Testis (tissue), 3 donors: ENCODE results near the gene MUS81. TPM values are rescaled to one million over a fixed set of nuclear protein-coding genes. Genes with fewer than 3 reads are reported as not detected.

Source experiments
- DNase-seq: peaks from one replicate; pipeline ENCODE4 v3.0.0-alpha.2; 2019
- H3K27ac ChIP-seq, 2 donors: fragments of 200-600 bp; sonication (generic); one replicate each; pipeline ENCODE4 v1.5.1; 2019
- H3K27me3 ChIP-seq: fragments of 200-600 bp; sonication (generic); one replicate; pipeline ENCODE4 v1.5.1; 2019
- H3K36me3 ChIP-seq: fragments of 200-600 bp; sonication (generic); one replicate; pipeline ENCODE4 v1.5.1; 2017; ENCODE audit warnings: low read depth; ENCODE audit errors: missing control alignments
- H3K4me1 ChIP-seq: fragments of 200-600 bp; sonication (generic); one replicate; pipeline ENCODE4 v1.5.1; 2019
- H3K4me3 ChIP-seq, 2 donors: fragments of 200-600 bp; sonication (generic); one replicate each; pipeline ENCODE4 v1.5.1; 2017 to 2019
- H3K9me3 ChIP-seq: fragments of 200-600 bp; sonication (generic); one replicate; pipeline ENCODE4 v1.5.1; 2017
- POLR2A ChIP-seq: fragments of 450-650 bp; IDR thresholded peaks from one replicate; pipeline ENCODE4 v1.6.1; 2017; ENCODE audit warnings: antibody characterized with exemption, mild to moderate bottlenecking, moderate library complexity
- WGBS, 2 donors: methylation state at CpG; one replicate each; pipeline ENCODE4 v1.1.5; 2018; 5-methylcytosine and 5-hydroxymethylcytosine counted together
- intact Hi-C: fragments of 100-400 bp; cut with DNase I; formaldehyde crosslinking; loops from one replicate; pipeline ENCODE4 v1.15.1; 2023; ENCODE audit warnings: low total_unique reads
- polyA plus RNA-seq: library from polyadenylated mRNA; stranded (reverse); fragments of 350-450 nt; fragmentation: Illumina TruSeq; extraction: RNeasy Lipid Tissue Mini Kit (QIAGEN cat#74804); gene quantifications from one replicate; pipeline ENCODE4 v1.2.3, GENCODE V29; 2014; ENCODE audit warnings: low read depth, low replicate concordance; ENCODE audit not compliant: insufficient read depth
- total RNA-seq, 2 donors: library from RNA; depleted of rRNA; stranded (reverse); fragments of >200 nt; gene quantifications; one replicate each; pipeline ENCODE4 v1.2.3, GENCODE V29; 2016
- TF ChIP-seq, protein P1 (sequence below), 3 experiments: fragments of 450-650 bp in 2 of 3; fragments of 200-600 bp in 1 of 3; sonication (generic) in 1 of 3; IDR thresholded peaks; one replicate each; pipeline ENCODE4 v1.5.1; 2016 to 2019; ENCODE audit warnings: antibody characterized with exemption in 3 of 3, mild to moderate bottlenecking in 2 of 3, moderate library complexity in 1 of 3

The MUS81 gene
- total and polyA plus RNA-seq, 3 donors from 2014 or later: 49.9 to 74.0 (median 57.2) TPM

DNA sequence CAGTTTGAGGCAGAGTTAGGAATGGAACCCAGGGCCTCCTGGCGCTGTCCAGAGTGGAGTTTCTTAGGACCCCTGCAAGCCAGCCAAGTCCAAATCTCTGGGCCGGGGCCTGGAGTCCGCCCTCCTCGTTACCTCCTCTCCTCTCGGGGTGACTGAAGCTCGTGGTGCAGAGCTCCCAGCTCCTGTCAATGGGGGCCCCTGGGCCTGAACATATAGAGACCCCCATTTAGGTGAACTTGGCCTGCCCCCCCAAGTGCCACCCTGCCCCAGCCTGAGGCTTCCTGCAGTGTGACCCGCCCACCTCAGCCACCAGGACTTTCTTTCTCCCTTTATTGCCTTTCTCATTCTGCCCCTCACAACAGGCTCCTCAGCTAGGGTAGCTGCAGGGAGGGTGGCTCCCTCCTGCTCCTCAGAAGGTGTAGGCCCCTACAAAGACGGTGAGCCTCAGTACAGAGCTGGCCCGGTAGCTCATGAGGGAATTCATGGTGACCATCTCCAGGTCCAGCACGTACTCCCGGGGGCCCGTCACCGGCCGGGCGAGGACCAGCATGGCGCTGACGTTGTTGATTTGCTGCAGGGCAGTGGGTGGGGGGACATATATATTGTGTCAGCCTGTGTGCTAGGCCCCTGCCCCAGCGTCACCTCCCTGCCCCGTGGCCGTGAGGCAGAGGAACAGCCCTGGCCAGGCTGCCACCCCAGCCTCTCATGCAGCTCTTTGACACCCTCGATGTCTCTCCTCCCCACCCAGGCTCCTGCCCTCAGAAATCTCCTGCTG, 6.5 kb downstream of the MUS81 start:
- WGBS, 2 donors: 83 to 88% methylated on average over 21 of the region's 21 CpGs
- Histone ChIP-seq H3K36me3 (no peaks in the 10 kb centered on the region), H3K27me3 (no peaks in the 10 kb centered on the region), H3K4me1 (peaks cover 9% of the 10 kb centered on the region), H3K4me3 (no peak overlapping the region), H3K27ac (no peak overlapping the region), H3K9me3 (no peaks in the 10 kb centered on the region)
- intact Hi-C loops: no loop called here
- DNase-seq: no peak
- TF ChIP-seq, protein P1, sequence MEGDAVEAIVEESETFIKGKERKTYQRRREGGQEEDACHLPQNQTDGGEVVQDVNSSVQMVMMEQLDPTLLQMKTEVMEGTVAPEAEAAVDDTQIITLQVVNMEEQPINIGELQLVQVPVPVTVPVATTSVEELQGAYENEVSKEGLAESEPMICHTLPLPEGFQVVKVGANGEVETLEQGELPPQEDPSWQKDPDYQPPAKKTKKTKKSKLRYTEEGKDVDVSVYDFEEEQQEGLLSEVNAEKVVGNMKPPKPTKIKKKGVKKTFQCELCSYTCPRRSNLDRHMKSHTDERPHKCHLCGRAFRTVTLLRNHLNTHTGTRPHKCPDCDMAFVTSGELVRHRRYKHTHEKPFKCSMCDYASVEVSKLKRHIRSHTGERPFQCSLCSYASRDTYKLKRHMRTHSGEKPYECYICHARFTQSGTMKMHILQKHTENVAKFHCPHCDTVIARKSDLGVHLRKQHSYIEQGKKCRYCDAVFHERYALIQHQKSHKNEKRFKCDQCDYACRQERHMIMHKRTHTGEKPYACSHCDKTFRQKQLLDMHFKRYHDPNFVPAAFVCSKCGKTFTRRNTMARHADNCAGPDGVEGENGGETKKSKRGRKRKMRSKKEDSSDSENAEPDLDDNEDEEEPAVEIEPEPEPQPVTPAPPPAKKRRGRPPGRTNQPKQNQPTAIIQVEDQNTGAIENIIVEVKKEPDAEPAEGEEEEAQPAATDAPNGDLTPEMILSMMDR (IDR thresholded peaks at IDR 0.05): no peak
- TF ChIP-seq POLR2A: no peak

DNA sequence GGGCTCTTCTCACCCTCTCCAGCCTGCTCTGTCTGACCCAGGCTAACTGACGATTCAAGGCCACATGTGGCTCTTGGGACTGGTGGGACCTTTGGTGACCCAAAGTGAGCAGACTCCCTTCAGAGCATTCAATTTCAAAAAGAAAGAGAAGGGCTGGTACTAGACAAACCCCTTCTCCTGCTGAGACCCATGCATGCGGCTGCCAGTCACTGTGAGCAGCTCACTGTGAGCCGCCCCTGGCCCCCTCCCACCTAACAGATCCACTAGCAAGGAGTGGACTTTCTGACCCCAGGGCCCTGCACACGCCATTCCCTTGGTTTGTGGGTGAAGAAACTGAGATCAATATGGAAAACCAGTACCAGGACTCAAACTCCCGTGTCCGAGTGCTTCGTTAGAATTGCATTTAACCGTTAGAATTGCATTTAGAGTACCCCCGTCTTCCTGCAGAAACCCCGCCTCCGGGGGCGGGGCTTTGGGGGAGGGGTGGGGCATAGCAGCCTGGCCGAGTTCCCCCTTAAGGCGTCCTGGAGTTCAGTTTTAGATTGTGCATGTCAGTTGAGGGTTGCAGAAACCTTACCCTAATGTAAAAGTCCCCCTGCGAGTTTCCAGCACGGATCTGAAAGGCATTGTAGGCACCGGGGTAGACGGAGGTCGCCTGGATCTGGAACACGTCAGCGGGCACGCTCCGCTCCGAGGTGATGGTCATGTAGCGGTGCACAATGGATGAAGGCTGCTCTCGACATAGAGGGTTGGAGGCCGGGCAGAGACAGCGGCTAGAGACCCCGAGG, 7.2 kb downstream of the MUS81 start:
- Histone ChIP-seq H3K9me3 (no peaks in the 10 kb centered on the region), H3K27ac (no peak overlapping the region), H3K27me3 (no peaks in the 10 kb centered on the region), H3K36me3 (no peaks in the 10 kb centered on the region), H3K4me3 (no peak overlapping the region), H3K4me1 (peaks cover 11% of the 10 kb centered on the region)
- DNase-seq: no peak
- WGBS, 2 donors: 44 to 48% methylated on average over 19 to 29 of the region's 29 CpGs
- no peak for TF ChIP-seq POLR2A
- TF ChIP-seq, protein P1 (IDR thresholded peaks at IDR 0.05): no peak
- intact Hi-C loops: no loop called here

DNA sequence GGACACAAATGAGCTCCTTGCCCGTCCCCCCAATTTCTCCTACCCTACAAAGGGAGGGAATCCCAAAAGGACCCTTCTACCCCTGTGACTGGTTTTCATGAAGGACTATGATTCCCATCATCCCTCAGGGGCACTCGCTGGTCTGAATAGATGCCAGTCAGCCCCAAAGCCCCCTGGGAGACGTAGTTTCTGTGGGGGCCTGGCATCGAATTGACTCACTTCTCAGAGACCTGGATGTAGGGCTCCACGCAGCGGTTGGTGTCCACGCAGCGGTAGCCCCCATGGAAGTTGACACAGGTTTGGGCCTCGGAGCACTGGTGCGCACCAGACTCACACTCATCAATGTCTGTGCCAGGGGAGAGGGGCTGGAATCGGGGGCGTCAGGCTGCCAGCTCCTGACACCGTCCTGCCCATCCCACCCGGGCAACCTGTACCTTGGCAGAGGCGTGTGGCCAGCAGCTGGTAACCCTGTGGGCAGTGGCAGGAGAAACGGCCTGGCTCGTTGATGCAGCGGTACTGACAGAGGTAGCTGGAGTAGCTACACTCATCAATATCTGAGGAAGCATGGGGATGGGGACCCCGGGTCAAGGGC, 7.9 kb downstream of the MUS81 start:
- H3K4me3 ChIP-seq: no peak overlapping the region
- WGBS, 2 donors: 83 to 87% methylated on average over 9 to 19 of the region's 19 CpGs
- no peaks in the 10 kb centered on the region for H3K9me3 ChIP-seq
- peak; percentile 47 for DNase-seq
- TF ChIP-seq POLR2A: no peak
- TF ChIP-seq, protein P1 (IDR thresholded peaks at IDR 0.05): no peak
- H3K27ac ChIP-seq: no peak overlapping the region
- H3K27me3 ChIP-seq: no peaks in the 10 kb centered on the region
- H3K36me3 ChIP-seq: no peaks in the 10 kb centered on the region
- H3K4me1 ChIP-seq: peaks cover 11% of the 10 kb centered on the region
- intact Hi-C loops: no loop called here

DNA sequence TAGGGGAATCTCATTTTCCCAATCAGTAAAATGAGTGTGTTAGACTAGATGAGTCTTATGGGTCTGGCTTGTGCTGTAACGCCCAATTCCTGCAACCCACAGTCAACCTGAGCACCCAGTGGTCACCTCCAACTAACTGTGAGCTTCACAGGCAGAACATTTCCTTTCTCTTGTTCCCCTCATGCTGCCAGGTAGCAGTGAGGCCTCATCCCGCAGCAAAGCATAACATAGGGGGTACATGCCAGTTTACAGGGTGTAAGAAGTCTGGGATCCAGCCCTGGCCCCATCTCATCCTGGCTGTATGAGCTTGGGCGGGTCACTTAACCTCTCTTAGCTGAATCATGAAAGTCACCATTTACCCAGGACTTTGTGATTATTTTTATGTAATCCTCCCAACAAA, 8.7 kb downstream of the MUS81 start:
- TF ChIP-seq, protein P1 (IDR thresholded peaks at IDR 0.05): no peak
- Histone ChIP-seq H3K4me1 (peaks cover 14% of the 10 kb centered on the region), H3K9me3 (no peaks in the 10 kb centered on the region), H3K27me3 (no peaks in the 10 kb centered on the region), H3K36me3 (no peaks in the 10 kb centered on the region), H3K27ac (no peak overlapping the region), H3K4me3 (no peak overlapping the region)
- 91 to 96% methylated on average over 3 of the region's 3 CpGs for WGBS, 2 donors
- no peak for DNase-seq
- intact Hi-C loops: no loop called here
